Common myeloid progenitor, CD34-positive (primary cell): Measurements from ENCODE around the gene PAPLN.

Source experiments
- CTCF ChIA-PET: fragments of 350-600 bp; sonication (Branson Sonifier 250); formaldehyde crosslinking; loops from one replicate; lab custom pipeline; 2021; ENCODE audit warnings: antibody characterized with exemption; lab: Charles Lee
- POLR2A ChIA-PET: fragments of 350-600 bp; sonication (Branson Sonifier 250); formaldehyde crosslinking; loops from one replicate; lab custom pipeline; 2021; ENCODE audit warnings: antibody characterized with exemption; lab: Charles Lee
- DNase-seq, 3 donors: peaks; one replicate each; pipeline versions ENCODE4 v3.0.0 to v3.0.0-alpha.2; 2013
- H3K27ac ChIP-seq, 2 experiments: 1 replicate in 1 of 2; 2 replicates in 1 of 2; pipeline ENCODE4 v1.7.0; 2013; ENCODE audit warnings: inconsistent platforms in 2 of 2, low read length in 2 of 2, mild to moderate bottlenecking in 2 of 2, low read depth in 1 of 2, moderate library complexity in 1 of 2; ENCODE audit not compliant: severe bottlenecking in 2 of 2, insufficient read depth in 1 of 2, poor library complexity in 1 of 2
- H3K27me3 ChIP-seq, 5 experiments: replicated peaks in 2 of 5; 1 replicate in 3 of 5; 2 replicates in 2 of 5; pipeline versions ENCODE4 v1.6.1 to v1.7.0; 2013; ENCODE audit warnings: low read length in 4 of 5, mild to moderate bottlenecking in 2 of 5, moderate library complexity in 2 of 5, inconsistent platforms in 1 of 5; ENCODE audit not compliant: insufficient read depth in 5 of 5, control insufficient read depth in 4 of 5
- H3K36me3 ChIP-seq, 4 experiments: 1 replicate in 2 of 4; 2 replicates in 2 of 4; pipeline versions ENCODE4 v1.6.1 to v1.7.0; 2013; ENCODE audit warnings: low read length in 3 of 4, control low read depth in 1 of 4, mild to moderate bottlenecking in 1 of 4; ENCODE audit not compliant: control insufficient read depth in 4 of 4, insufficient read depth in 4 of 4
- H3K4me1 ChIP-seq, 4 experiments: 1 replicate in 3 of 4; 2 replicates in 1 of 4; pipeline versions ENCODE4 v1.6.1 to v1.7.1; 2013; ENCODE audit warnings: low read length in 3 of 4, mild to moderate bottlenecking in 3 of 4, control low read depth in 1 of 4, inconsistent platforms in 1 of 4, moderate library complexity in 1 of 4; ENCODE audit not compliant: control insufficient read depth in 4 of 4, insufficient read depth in 4 of 4; ENCODE audit errors: control extremely low read depth in 1 of 4
- H3K4me3 ChIP-seq, 7 experiments: 1 replicate in 4 of 7; 2 replicates in 3 of 7; pipeline versions ENCODE4 v1.5.1 to v1.7.0; 2013; ENCODE audit warnings: mild to moderate bottlenecking in 7 of 7, low read length in 6 of 7, moderate library complexity in 6 of 7, inconsistent platforms in 2 of 7, low read depth in 2 of 7, control low read depth in 1 of 7; ENCODE audit not compliant: insufficient read depth in 4 of 7, control insufficient read depth in 1 of 7; ENCODE audit errors: extremely low read depth in 1 of 7
- H3K9me3 ChIP-seq, 5 experiments: 1 replicate in 4 of 5; 2 replicates in 1 of 5; pipeline versions ENCODE4 v1.6.1 to v1.7.1; 2013; ENCODE audit warnings: low read length in 4 of 5, mild to moderate bottlenecking in 2 of 5, inconsistent platforms in 1 of 5, low read depth in 1 of 5, moderate library complexity in 1 of 5; ENCODE audit not compliant: control insufficient read depth in 4 of 5, insufficient read depth in 2 of 5; ENCODE audit errors: control extremely low read depth in 1 of 5
- WGBS: methylation state at CpG from one replicate; pipeline ENCODE4 v1.1.5; 2013; ENCODE audit not compliant: insufficient coverage; 5-methylcytosine and 5-hydroxymethylcytosine counted together

PAPLN gene

GRCh38 chr14:73207615-73208014 is 29.7 kb upstream of the PAPLN start:
- Histone ChIP-seq H3K9me3 (peaks cover 0 to 13% (median 7%) of the 10 kb centered on the region in 5 experiments), H3K27ac (no peak overlapping the region), H3K4me3 (no peak overlapping the region), H3K27me3 (no peaks in the 10 kb centered on the region), H3K4me1 (no peaks in the 10 kb centered on the region), H3K36me3 (peaks cover 33 to 64% (median 53%) of the 10 kb centered on the region in 4 experiments)
- no peak for DNase-seq
- 89% methylated on average over 2 of the region's 2 CpGs for WGBS
- ChIA-PET POLR2A (no interaction called here), CTCF (interaction anchor here (0.8 to 2.0 kb wide), 4 partner anchors 10 to 56 kb away, joined by 3 to 4 read pairs (median 3); no protein-coding TSS in a partner anchor)

- no peaks in the 10 kb centered on the region for H3K4me1 ChIP-seq
- POLR2A ChIA-PET: no interaction called here
- WGBS: 100% methylated on average over 3 of the region's 3 CpGs
- peaks cover 0 to 13% (median 7%) of the 10 kb centered on the region in 5 experiments for H3K9me3 ChIP-seq
- H3K27ac ChIP-seq: no peak overlapping the region
- H3K4me3 ChIP-seq: no peak overlapping the region
- no peaks in the 10 kb centered on the region for H3K27me3 ChIP-seq
- CTCF ChIA-PET: interaction anchor here (0.8 to 2.0 kb wide), 3 partner anchors 9 to 55 kb away, joined by 3 to 4 read pairs (median 3); no protein-coding TSS in a partner anchor
- H3K36me3 ChIP-seq: peaks cover 37 to 68% (median 57%) of the 10 kb centered on the region in 4 experiments
- peak in 1 of 3 donors; percentile 10 for DNase-seq
These were observed 28.9 kb upstream of the PAPLN start for GRCh38 chr14:73208390-73208789.

- H3K36me3 ChIP-seq: peaks cover 36 to 70% (median 56%) of the 10 kb centered on the region in 4 experiments
- no peak overlapping the region for H3K4me3 ChIP-seq
- ChIA-PET CTCF (interaction anchor here (1.6 kb wide), 1 partner anchor 12 kb away, joined by 3 read pairs; no protein-coding TSS in a partner anchor), POLR2A (no interaction called here)
- no peaks in the 10 kb centered on the region for H3K4me1 ChIP-seq
- 99% methylated on average over 7 of the region's 8 CpGs for WGBS
- H3K27ac ChIP-seq: no peak overlapping the region
- H3K9me3 ChIP-seq: peaks cover 0 to 13% (median 7%) of the 10 kb centered on the region in 5 experiments
- no peaks in the 10 kb centered on the region for H3K27me3 ChIP-seq
- no peak for DNase-seq
These were observed 28.5 kb upstream of the PAPLN start for GRCh38 chr14:73208846-73209245.

GRCh38 chr14:73209953-73210352 is 27.4 kb upstream of the PAPLN start:
- Histone ChIP-seq H3K36me3 (peaks cover 36 to 69% (median 57%) of the 10 kb centered on the region in 4 experiments), H3K4me1 (no peaks in the 10 kb centered on the region), H3K9me3 (peaks cover 0 to 13% (median 7%) of the 10 kb centered on the region in 5 experiments), H3K4me3 (no peak overlapping the region), H3K27ac (no peak overlapping the region), H3K27me3 (no peaks in the 10 kb centered on the region)
- DNase-seq: no peak
- no CpG with 5 or more reads among the region's 2 CpGs for WGBS
- POLR2A ChIA-PET: no interaction called here
- CTCF ChIA-PET: no interaction called here

- Histone ChIP-seq H3K27me3 (no peaks in the 10 kb centered on the region), H3K9me3 (peaks cover 0 to 13% (median 7%) of the 10 kb centered on the region in 5 experiments), H3K27ac (no peak overlapping the region), H3K4me3 (no peak overlapping the region), H3K36me3 (peaks cover 36 to 73% (median 60%) of the 10 kb centered on the region in 4 experiments), H3K4me1 (no peaks in the 10 kb centered on the region)
- WGBS: 100% methylated on average over 3 of the region's 7 CpGs
- CTCF ChIA-PET: interaction anchor here (0.8 kb wide), 1 partner anchor 260 kb away, joined by 3 read pairs; no protein-coding TSS in a partner anchor
- no peak for DNase-seq
- POLR2A ChIA-PET: no interaction called here
These were observed 25.9 kb upstream of the PAPLN start for GRCh38 chr14:73211251-73212040.

- DNase-seq: no peak
- WGBS: 100% methylated on average over 1 of the region's 2 CpGs
- Histone ChIP-seq H3K4me3 (no peak overlapping the region), H3K27ac (no peak overlapping the region), H3K9me3 (no peaks in the 10 kb centered on the region), H3K36me3 (peaks cover 32 to 74% (median 60%) of the 10 kb centered on the region in 4 experiments), H3K27me3 (no peaks in the 10 kb centered on the region), H3K4me1 (no peaks in the 10 kb centered on the region)
- POLR2A ChIA-PET: no interaction called here
- CTCF ChIA-PET: interaction anchor here (0.7 to 1.6 kb wide), 2 partner anchors 16 to 40 kb away, joined by 3 to 6 read pairs; no protein-coding TSS in a partner anchor
These were observed 21.3 kb upstream of the PAPLN start for GRCh38 chr14:73216030-73216429.

GRCh38 chr14:73217411-73217810 is 19.9 kb upstream of the PAPLN start:
- no peaks in the 10 kb centered on the region for H3K4me1 ChIP-seq
- peaks cover 31 to 78% (median 60%) of the 10 kb centered on the region in 4 experiments for H3K36me3 ChIP-seq
- POLR2A ChIA-PET: no interaction called here
- no peak overlapping the region for H3K27ac ChIP-seq
- no peak for DNase-seq
- CTCF ChIA-PET: interaction anchor here (1.1 to 1.3 kb wide), 2 partner anchors 10 to 44 kb away, joined by 4 read pairs; no protein-coding TSS in a partner anchor
- H3K9me3 ChIP-seq: no peaks in the 10 kb centered on the region
- no peak overlapping the region for H3K4me3 ChIP-seq
- no peaks in the 10 kb centered on the region for H3K27me3 ChIP-seq
- WGBS: no CpG with 5 or more reads among the region's 1 CpG
